ENCODE data around the gene CP.
"Not testable (repeated sequence)": the region's sequence is repeated elsewhere in the genome, so short reads cannot be mapped to it uniquely, and the experiment has no call there.

Gene CP

GRCh38 chr3:149227591-149228268 lies 6.1 kb upstream of the CP start:
- no peak for DNase-seq (ENCODE audit: low read depth)

GRCh38 chr3:149226776-149227175 lies 5.1 kb upstream of the CP start:
- DNase-seq (ENCODE audit: low read depth): no peak

GRCh38 chr3:149224736-149225594 lies 3.3 kb upstream of the CP start:
- DNase-seq (ENCODE audit: low read depth): peak; percentile 95

- no peak for DNase-seq (ENCODE audit: low read depth)
These were observed 1.8 kb upstream of the CP start for GRCh38 chr3:149223461-149223820.

- not testable (repeated sequence) for DNase-seq (ENCODE audit: low read depth)
These were observed 2.1 kb downstream of the CP start for GRCh38 chr3:149219380-149220121.

- DNase-seq (ENCODE audit: low read depth): no peak
These were observed 4.3 kb downstream of the CP start for GRCh38 chr3:149217347-149217746.

- no peak for DNase-seq (ENCODE audit: low read depth)
These were observed 5.3 kb downstream of the CP start for GRCh38 chr3:149216193-149216869.

- no peak for DNase-seq (ENCODE audit: low read depth)
These were observed 6.1 kb downstream of the CP start for GRCh38 chr3:149215515-149215914.

GRCh38 chr3:149214702-149215101 lies 6.9 kb downstream of the CP start:
- DNase-seq (ENCODE audit: low read depth): no peak

- DNase-seq (ENCODE audit: low read depth): no peak
These were observed 9.2 kb downstream of the CP start for GRCh38 chr3:149212386-149212785.

GRCh38 chr3:149209431-149209830 lies 12.2 kb downstream of the CP start:
- no peak for DNase-seq (ENCODE audit: low read depth)

GRCh38 chr3:149207475-149207874 lies 14.2 kb downstream of the CP start:
- no peak for DNase-seq (ENCODE audit: low read depth)

- DNase-seq (ENCODE audit: low read depth): no peak
These were observed 17.1 kb downstream of the CP start for GRCh38 chr3:149204390-149204991.

GRCh38 chr3:149203758-149204157 lies 17.9 kb downstream of the CP start:
- no peak for DNase-seq (ENCODE audit: low read depth)

GRCh38 chr3:149199474-149199873 lies 22.2 kb downstream of the CP start:
- DNase-seq (ENCODE audit: low read depth): peak; percentile 74

GRCh38 chr3:149198611-149199010 lies 23.0 kb downstream of the CP start:
- DNase-seq (ENCODE audit: low read depth): peak; percentile 68

GRCh38 chr3:149197669-149198068 lies 24.0 kb downstream of the CP start:
- no peak for DNase-seq (ENCODE audit: low read depth)

GRCh38 chr3:149196805-149197592 lies 24.6 kb downstream of the CP start:
- not testable (repeated sequence) for DNase-seq (ENCODE audit: low read depth)

GRCh38 chr3:149195221-149195620 lies 26.4 kb downstream of the CP start:
- DNase-seq (ENCODE audit: low read depth): no peak

- no peak for DNase-seq (ENCODE audit: low read depth)
These were observed 33.1 kb downstream of the CP start for GRCh38 chr3:149188494-149188893.

GRCh38 chr3:149186721-149187120 lies 34.9 kb downstream of the CP start:
- DNase-seq (ENCODE audit: low read depth): no peak

Measured in ELR (cell line).